Right lobe of liver (tissue), 6 donors: ENCODE measurements around the gene VPS35. TPM values are rescaled to one million over a fixed set of nuclear protein-coding genes. Genes with fewer than 3 reads are reported as not detected.
A peak's percentile ranks its signal among the peaks of the same experiment; 100 is the strongest.

Source experiments
- ATAC-seq, 4 donors: fragments of 200-7000 bp; cut with Tn5 transposase; one replicate each; pipeline ENCODE4 v1.9.1; 2020; ENCODE audit warnings: mild to moderate bottlenecking in 4 of 4, moderate library complexity in 4 of 4
- DNase-seq, 3 donors: peaks; one replicate each; pipeline ENCODE4 v3.0.0-alpha.2; 2020
- H3K27ac ChIP-seq, 3 donors: fragments of 200-600 bp; one replicate each; pipeline ENCODE4 v1.8.0; 2022
- H3K27me3 ChIP-seq, 2 donors: fragments of 200-600 bp; one replicate each; pipeline ENCODE4 v1.8.0; 2022
- H3K36me3 ChIP-seq, 4 donors: fragments of 200-600 bp; sonication (generic) in 1 of 4; one replicate each; pipeline versions ENCODE4 v1.5.1 to v1.8.0; 2017 to 2022; ENCODE audit warnings: control low read depth in 1 of 4
- H3K4me1 ChIP-seq, 4 donors: fragments of 200-600 bp; sonication (generic) in 1 of 4; one replicate each; pipeline versions ENCODE4 v1.5.1 to v1.8.0; 2017 to 2022; ENCODE audit warnings: control low read depth in 1 of 4
- H3K4me3 ChIP-seq, 3 donors: fragments of 200-600 bp; one replicate each; pipeline ENCODE4 v1.8.0; 2022
- H3K9me3 ChIP-seq, 4 donors: fragments of 200-600 bp; sonication (generic) in 1 of 4; one replicate each; pipeline versions ENCODE4 v1.5.1 to v1.8.0; 2017 to 2022; ENCODE audit warnings: control low read depth in 1 of 4
- POLR2A ChIP-seq: fragments of 450-650 bp; IDR thresholded peaks from one replicate; pipeline ENCODE4 v1.6.1; 2017; ENCODE audit warnings: antibody characterized with exemption, mild to moderate bottlenecking
- WGBS: methylation state at CpG from one replicate; pipeline ENCODE4 v1.1.6; 2018; ENCODE audit warnings: low coverage, low lambda C conversion rate; ENCODE audit not compliant: insufficient coverage; ENCODE audit errors: missing lambda C conversion rate; 5-methylcytosine and 5-hydroxymethylcytosine counted together
- intact Hi-C, 2 donors: fragments of 100-400 bp; cut with DNase I; formaldehyde crosslinking; loops; one replicate each; pipeline versions ENCODE4 v1.11.2 to v1.14.1; 2022
- total RNA-seq, 6 experiments: library from RNA; depleted of rRNA in 2 of 6; stranded (reverse); fragments of >200 nt in 2 of 6; fragmentation: NEBNext Ultra II Directional in 3 of 6; extraction: Animal tissue kit (Norgen Biotek cat#: 25700) in 3 of 6; gene quantifications; one replicate each; pipeline versions ENCODE4 v1.1.0 to v1.2.4, GENCODE V29; 2016 to 2023
- TF ChIP-seq, protein P1 (sequence below), 4 donors: fragments of 200-600 bp in 3 of 4; fragments of 450-650 bp in 1 of 4; IDR thresholded peaks; one replicate each; pipeline versions ENCODE4 v1.5.1 to v1.8.0; 2016 to 2022; ENCODE audit warnings: antibody characterized with exemption in 4 of 4, mild to moderate bottlenecking in 2 of 4
- donor health status: DM: no; HTN: yes; CAD: no.
- donor health status: DM: no; HTN: no; CAD: no.
- donor health status: DM: no; HTN: no; CAD: no.
- donor health status: DM: no; HTN: yes; CAD: no.
- donor health status: DM: no; HTN: yes; CAD: no.

VPS35 gene
- total RNA-seq, 6 experiments from 2014 or later, result 18.0 to 36.5 (median 28.9) TPM

DNA sequence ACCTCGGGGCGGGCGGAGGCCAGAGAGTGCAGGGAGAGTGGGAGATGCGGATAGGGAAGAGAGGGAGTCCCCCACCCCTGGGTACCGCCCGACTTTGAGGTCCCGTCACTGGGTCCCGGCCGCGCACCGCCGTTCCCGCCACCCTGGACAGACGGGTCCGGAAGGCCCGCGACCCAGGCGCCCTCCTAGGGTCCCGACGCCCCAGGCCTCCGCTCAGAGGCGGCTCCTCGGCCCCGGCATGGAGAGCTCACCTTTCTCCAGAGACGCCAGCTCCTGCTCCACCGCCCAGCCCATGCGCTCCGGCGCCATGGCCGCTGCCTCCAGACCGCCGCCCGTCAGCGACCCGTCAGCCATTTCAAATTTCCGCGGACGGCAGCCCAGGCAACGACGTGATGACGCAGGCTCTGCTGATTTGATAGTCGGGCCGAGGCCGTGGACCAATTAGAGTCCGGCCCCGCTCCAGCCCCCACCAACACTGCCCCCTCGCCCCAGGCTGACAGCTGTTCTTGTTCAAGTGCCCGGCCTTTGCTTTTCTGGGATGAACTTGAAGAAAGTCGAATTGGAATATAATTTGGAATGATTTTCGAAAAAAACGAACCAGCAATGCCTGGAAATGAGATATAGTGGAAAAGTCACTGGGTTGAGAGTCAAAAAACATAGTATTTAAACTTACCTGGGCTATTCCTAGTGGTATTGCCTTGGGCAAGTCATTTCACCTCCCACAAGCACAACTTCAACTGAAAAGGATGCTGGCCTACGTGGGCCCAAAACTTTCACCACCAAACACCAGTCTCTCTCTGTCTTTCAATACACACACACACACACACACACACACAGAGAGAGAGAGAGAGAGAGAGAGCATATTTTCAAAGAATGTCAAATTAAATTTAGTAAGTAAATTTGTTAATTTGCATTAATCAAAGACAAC is 67.7 kb downstream of the VPS35 start, which contains the start of gene SHCBP1:
TSS of gene SHCBP1 (minus strand) at position 374 of the 928 bp plus-strand sequence. CDS start at position 354, 20 bp downstream.
- no peaks in the 10 kb centered on the region for H3K36me3 ChIP-seq
- ATAC-seq, result peak; percentile 57 to 70 (median 68)
- TF ChIP-seq, protein P1, sequence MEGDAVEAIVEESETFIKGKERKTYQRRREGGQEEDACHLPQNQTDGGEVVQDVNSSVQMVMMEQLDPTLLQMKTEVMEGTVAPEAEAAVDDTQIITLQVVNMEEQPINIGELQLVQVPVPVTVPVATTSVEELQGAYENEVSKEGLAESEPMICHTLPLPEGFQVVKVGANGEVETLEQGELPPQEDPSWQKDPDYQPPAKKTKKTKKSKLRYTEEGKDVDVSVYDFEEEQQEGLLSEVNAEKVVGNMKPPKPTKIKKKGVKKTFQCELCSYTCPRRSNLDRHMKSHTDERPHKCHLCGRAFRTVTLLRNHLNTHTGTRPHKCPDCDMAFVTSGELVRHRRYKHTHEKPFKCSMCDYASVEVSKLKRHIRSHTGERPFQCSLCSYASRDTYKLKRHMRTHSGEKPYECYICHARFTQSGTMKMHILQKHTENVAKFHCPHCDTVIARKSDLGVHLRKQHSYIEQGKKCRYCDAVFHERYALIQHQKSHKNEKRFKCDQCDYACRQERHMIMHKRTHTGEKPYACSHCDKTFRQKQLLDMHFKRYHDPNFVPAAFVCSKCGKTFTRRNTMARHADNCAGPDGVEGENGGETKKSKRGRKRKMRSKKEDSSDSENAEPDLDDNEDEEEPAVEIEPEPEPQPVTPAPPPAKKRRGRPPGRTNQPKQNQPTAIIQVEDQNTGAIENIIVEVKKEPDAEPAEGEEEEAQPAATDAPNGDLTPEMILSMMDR (IDR thresholded peaks at IDR 0.05), result no peak
- TF ChIP-seq POLR2A, result no peak
- WGBS, result 1% methylated on average over 17 of the region's 52 CpGs
- no peaks in the 10 kb centered on the region for H3K27me3 ChIP-seq
- peaks cover 0 to 8% (median 0%) of the 10 kb centered on the region in 4 donors for H3K4me1 ChIP-seq
- H3K27ac ChIP-seq, result no peak within 1 kb of the TSS
- DNase-seq, result peak; percentile 64 to 81 (median 76)
- intact Hi-C loops, result no loop called here
- peak within 1 kb of the TSS; percentile 36 to 57 (median 39) for H3K4me3 ChIP-seq
- no peaks in the 10 kb centered on the region for H3K9me3 ChIP-seq

DNA sequence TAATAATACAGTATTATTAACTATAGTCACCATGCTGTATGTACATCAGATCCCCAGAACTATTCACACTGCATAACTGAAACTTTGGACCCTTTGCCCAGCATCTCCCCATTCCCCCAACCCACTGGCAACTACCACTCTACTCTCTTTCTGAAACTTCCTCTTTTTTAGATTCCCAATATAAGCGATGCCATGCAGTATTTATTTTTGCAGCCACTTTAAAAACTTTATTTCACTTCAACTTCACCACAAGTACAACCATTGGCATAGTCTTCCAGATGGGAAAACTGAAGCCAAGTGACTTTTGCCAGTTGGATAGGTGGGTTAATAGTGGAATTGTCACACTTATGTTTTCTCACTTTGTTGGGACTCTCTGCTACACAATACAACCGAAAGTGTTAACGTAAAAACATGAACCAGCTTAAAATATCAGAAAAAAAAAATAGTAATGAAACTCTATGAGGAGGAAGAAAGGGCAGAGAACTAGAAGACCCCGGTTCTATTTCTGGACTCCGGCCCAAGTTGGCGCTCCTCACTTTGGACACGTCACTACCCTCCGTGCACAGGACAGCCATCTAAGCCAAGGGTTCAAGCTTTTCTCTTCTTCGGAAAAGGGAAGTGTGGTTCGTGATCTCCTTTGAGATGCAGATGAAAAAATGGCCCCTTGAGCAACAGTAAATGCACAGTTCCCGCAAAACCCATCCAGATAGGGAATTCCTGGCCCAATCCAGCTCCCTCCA is 68.5 kb downstream of the VPS35 start:
- no peaks in the 10 kb centered on the region for H3K27me3 ChIP-seq
- no peak for TF ChIP-seq POLR2A
- TF ChIP-seq, protein P1 (IDR thresholded peaks at IDR 0.05), result no peak
- peak overlapping the region; percentile 36 to 57 (median 39) for H3K4me3 ChIP-seq
- 4% methylated on average over 10 of the region's 11 CpGs for WGBS
- DNase-seq, result no peak
- intact Hi-C loops, result no loop called here
- no peak overlapping the region for H3K27ac ChIP-seq
- H3K4me1 ChIP-seq, result peaks cover 0 to 8% (median 0%) of the 10 kb centered on the region in 4 donors
- ATAC-seq, result no peak
- no peaks in the 10 kb centered on the region for H3K9me3 ChIP-seq
- H3K36me3 ChIP-seq, result no peaks in the 10 kb centered on the region

DNA sequence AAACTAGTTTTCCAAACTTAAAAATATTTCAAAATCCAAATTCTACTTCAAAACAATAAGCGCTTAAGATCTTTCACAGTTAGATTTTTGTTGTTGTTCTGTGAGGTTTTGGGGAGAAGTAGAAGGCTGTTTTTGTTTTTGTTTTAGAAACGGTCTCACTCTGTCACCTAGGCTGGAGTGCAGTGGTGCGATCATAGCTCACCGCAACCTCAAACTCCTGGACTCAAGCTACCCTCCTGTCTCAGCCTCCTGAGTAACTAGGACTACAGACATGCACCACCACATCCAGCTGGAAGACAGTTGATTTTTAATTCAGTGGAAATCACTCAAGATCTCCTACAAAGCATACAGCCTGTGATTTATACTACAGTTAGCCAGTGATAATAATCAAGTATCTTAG is 70.5 kb downstream of the VPS35 start:
- no peak for TF ChIP-seq POLR2A
- TF ChIP-seq, protein P1 (IDR thresholded peaks at IDR 0.05), result no peak

DNA sequence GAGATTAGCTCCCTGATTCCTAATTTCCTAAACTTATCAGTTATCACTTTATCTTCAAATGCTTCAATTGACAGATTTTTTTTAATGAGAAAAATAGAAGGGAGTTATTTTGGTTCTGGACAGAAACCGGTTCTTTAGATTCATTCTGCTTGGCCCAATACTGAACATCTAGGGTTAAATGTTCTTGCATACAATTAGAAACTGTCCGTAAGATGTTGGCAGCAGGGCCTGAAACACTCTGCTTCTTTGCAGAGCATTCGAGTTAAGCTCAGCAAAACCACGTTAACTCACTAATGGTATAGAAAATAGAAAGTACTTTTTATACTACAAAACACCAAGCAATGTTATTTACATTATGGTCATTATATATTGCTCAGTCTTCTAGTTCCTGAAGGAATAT is 75.0 kb downstream of the VPS35 start:
- Histone ChIP-seq H3K27ac (no peak overlapping the region), H3K9me3 (no peaks in the 10 kb centered on the region), H3K4me1 (no peaks in the 10 kb centered on the region), H3K27me3 (no peaks in the 10 kb centered on the region), H3K36me3 (no peaks in the 10 kb centered on the region), H3K4me3 (no peak overlapping the region)
- ATAC-seq (no peak), DNase-seq (no peak)
- TF ChIP-seq, protein P1 (IDR thresholded peaks at IDR 0.05), result no peak
- no peak for TF ChIP-seq POLR2A
- intact Hi-C loops, result no loop called here
- WGBS, result 59% methylated on average over 4 of the region's 4 CpGs

More for the DNA sequence above, 70.5 kb downstream of the VPS35 start:
- DNase-seq (no peak), ATAC-seq (no peak)
- WGBS, result 89% methylated on average over 4 of the region's 4 CpGs
- Histone ChIP-seq H3K36me3 (no peaks in the 10 kb centered on the region), H3K9me3 (no peaks in the 10 kb centered on the region), H3K27me3 (no peaks in the 10 kb centered on the region), H3K4me1 (peaks cover 0 to 8% (median 0%) of the 10 kb centered on the region in 4 donors), H3K27ac (no peak overlapping the region), H3K4me3 (no peak overlapping the region)
- intact Hi-C loops, result no loop called here
